Right cardiac atrium (tissue), 5 donors: ENCODE measurements around the gene CRYBG1. TPM values are rescaled to one million over a fixed set of nuclear protein-coding genes. Genes with fewer than 3 reads are reported as not detected.

ENCODE experiments used
- ATAC-seq, 2 donors: fragments of 200-7000 bp; cut with Tn5 transposase; one replicate each; pipeline versions ENCODE4 v1.8.0 to v1.9.1; 2020; ENCODE audit warnings: moderate library complexity in 2 of 2, mild to moderate bottlenecking in 1 of 2
- DNase-seq, 3 donors: peaks; one replicate each; pipeline ENCODE4 v3.0.0-alpha.2; 2020
- H3K27ac ChIP-seq: one replicate; pipeline ENCODE4 v1.5.1; 2013; ENCODE audit warnings: mild to moderate bottlenecking, low read length, control low read depth, moderate library complexity
- H3K27me3 ChIP-seq: one replicate; pipeline ENCODE4 v1.6.1; 2013; ENCODE audit not compliant: control insufficient read depth, insufficient read depth
- H3K4me1 ChIP-seq: one replicate; pipeline ENCODE4 v1.6.1; 2013; ENCODE audit warnings: low read length; ENCODE audit not compliant: control insufficient read depth, insufficient read depth
- H3K4me3 ChIP-seq: one replicate; pipeline ENCODE4 v1.5.1; 2013; ENCODE audit warnings: low read length, control low read depth
- H3K9me3 ChIP-seq: one replicate; pipeline ENCODE4 v1.6.1; 2013; ENCODE audit warnings: low read length; ENCODE audit not compliant: control insufficient read depth
- WGBS: extraction: QIAGEN DNeasy Blood & Tissue Kit; methylation state at CpG from one replicate; pipeline ENCODE4 v1.1.7; 2013; 5-methylcytosine and 5-hydroxymethylcytosine counted together
- intact Hi-C, 4 donors: fragments of 100-400 bp; cut with DNase I; formaldehyde crosslinking; loops; one replicate each; pipeline versions ENCODE4 v1.11.0 to v1.14.0; 2022 to 2023
- polyA plus RNA-seq: library from polyadenylated mRNA; stranded (reverse); fragments of 200-250 nt; gene quantifications from one replicate; pipeline ENCODE4 v1.2.3, GENCODE V29; 2013
- total RNA-seq, 4 donors: library from RNA; stranded (reverse); fragmentation: NEBNext Ultra II Directional; extraction: Animal tissue kit (Norgen Biotek cat#: 25700); gene quantifications; one replicate each; pipeline ENCODE4 v1.2.1, GENCODE V29; 2021
- donor health status: healthy with polysubstance abuse.
- donor health status: DM: no; HTN: yes; CAD: no.
- donor health status: DM: no; HTN: no; CAD: no.
- donor health status: DM: no; HTN: yes; CAD: no; lungs with severe emphysema.
- donor health status: DM: yes; HTN: yes; CAD: no.

CRYBG1 gene
- total and polyA plus RNA-seq, 5 donors: 0.38 to 1.6 (median 0.94) TPM

DNA sequence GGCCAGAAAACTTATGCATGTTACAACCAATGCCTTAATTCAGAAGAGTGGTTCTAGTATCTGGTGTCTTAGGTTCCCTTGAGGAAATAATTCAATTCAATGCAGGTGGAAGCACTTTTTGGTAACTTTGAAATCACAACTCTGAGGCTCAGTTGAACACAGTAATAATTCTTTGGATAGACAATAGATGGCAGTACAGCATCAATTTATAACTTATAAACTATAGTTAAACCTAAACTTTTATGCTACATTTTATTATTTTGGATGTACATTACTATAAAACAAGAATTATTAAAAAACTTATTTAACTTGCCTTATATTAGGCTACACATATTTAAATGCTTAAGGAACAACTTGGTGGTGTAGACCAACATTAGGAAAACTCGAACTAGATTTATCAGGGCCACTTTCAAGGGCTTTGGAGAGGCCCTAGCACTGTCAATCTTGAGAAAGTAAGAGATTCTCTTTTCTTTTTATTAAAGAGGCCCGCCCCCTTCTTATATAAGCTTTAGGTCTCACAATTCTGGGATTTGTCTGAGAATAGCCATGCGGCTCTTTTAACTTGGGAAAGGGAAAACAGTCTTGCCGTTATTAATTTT lies 85.9 kb downstream of the CRYBG1 start:
- no peak overlapping the region for H3K4me3 ChIP-seq

GRCh38 chr6:106446983-106447382 lies 86.5 kb downstream of the CRYBG1 start:
- ATAC-seq: no peak
- DNase-seq: no peak
- 49% methylated on average over 2 of the region's 2 CpGs for WGBS
- no peaks in the 10 kb centered on the region for H3K4me1 ChIP-seq
- no peak overlapping the region for H3K27ac ChIP-seq
- H3K27me3 ChIP-seq: no peaks in the 10 kb centered on the region
- intact Hi-C loops: loop anchor here (5.0 to 10.0 kb wide), 2 partner anchors 120 to 528 kb away; partner anchors contain the start of gene CD24 (in 2 of the 4)
- no peaks in the 10 kb centered on the region for H3K9me3 ChIP-seq
- H3K4me3 ChIP-seq: no peak overlapping the region

More for the DNA sequence above, 85.9 kb downstream of the CRYBG1 start:
- Histone ChIP-seq H3K9me3 (no peaks in the 10 kb centered on the region), H3K27me3 (no peaks in the 10 kb centered on the region), H3K4me1 (no peaks in the 10 kb centered on the region), H3K27ac (no peak overlapping the region)
- intact Hi-C loops: loop anchor here (5.0 to 10.0 kb wide), 2 partner anchors 121 to 528 kb away; partner anchors contain the start of gene CD24 (in 2 of the 4)
- DNase-seq (no peak), ATAC-seq (no peak)
- 38% methylated on average over 4 of the region's 4 CpGs for WGBS

- Histone ChIP-seq H3K27me3 (no peaks in the 10 kb centered on the region), H3K9me3 (no peaks in the 10 kb centered on the region), H3K4me3 (no peak overlapping the region), H3K27ac (no peak overlapping the region), H3K4me1 (no peaks in the 10 kb centered on the region)
- ATAC-seq: peak; percentile 67 to 71
- DNase-seq: peak; percentile 12 to 54 (median 43)
- intact Hi-C loops: loop anchor here (5.0 to 10.0 kb wide), 2 partner anchors 119 to 527 kb away; partner anchors contain the start of gene CD24 (in 2 of the 4)
- 52% methylated on average over 6 of the region's 6 CpGs for WGBS
Measured at GRCh38 chr6:106448000-106448426, 87.5 kb downstream of the CRYBG1 start.

DNA sequence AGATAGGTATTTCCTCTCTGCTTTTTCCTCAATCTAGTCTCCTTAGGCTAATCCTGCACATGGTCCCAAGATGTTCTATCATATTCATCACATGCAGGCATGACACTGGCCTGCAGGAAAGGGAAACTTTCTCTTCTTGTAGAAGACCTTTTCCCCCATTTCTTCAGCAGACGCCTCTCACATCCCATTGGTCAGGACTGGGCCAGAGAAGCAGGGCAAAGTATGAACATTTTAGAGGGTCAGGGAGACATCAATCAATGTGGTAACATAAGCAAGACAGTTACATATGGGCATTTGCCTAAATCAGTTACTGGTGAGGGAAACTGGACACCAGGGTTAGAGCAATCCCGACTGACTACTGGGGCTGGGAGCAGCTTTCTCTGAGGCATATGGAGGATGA lies 90.1 kb downstream of the CRYBG1 start:
- ATAC-seq (no peak), DNase-seq (no peak)
- Histone ChIP-seq H3K4me3 (no peak overlapping the region), H3K4me1 (no peaks in the 10 kb centered on the region), H3K9me3 (no peaks in the 10 kb centered on the region), H3K27me3 (no peaks in the 10 kb centered on the region), H3K27ac (no peak overlapping the region)
- intact Hi-C loops: no loop called here
- WGBS: 64% methylated on average over 2 of the region's 2 CpGs

- Histone ChIP-seq H3K27ac (no peak overlapping the region), H3K9me3 (no peaks in the 10 kb centered on the region), H3K27me3 (no peaks in the 10 kb centered on the region), H3K4me3 (no peak overlapping the region), H3K4me1 (no peaks in the 10 kb centered on the region)
- DNase-seq: no peak
- 44% methylated on average over 7 of the region's 7 CpGs for WGBS
- intact Hi-C loops: no loop called here
- ATAC-seq: no peak
Measured at GRCh38 chr6:106451439-106451838, 90.9 kb downstream of the CRYBG1 start.

- Histone ChIP-seq H3K4me3 (no peak overlapping the region), H3K27ac (no peak overlapping the region), H3K9me3 (no peaks in the 10 kb centered on the region), H3K27me3 (no peaks in the 10 kb centered on the region), H3K4me1 (no peaks in the 10 kb centered on the region)
- WGBS: 94% methylated on average over 1 of the region's 1 CpG
- intact Hi-C loops: no loop called here
- DNase-seq (no peak), ATAC-seq (no peak)
Measured at GRCh38 chr6:106452628-106453027, 92.1 kb downstream of the CRYBG1 start.

GRCh38 chr6:106453756-106454367 lies 93.3 kb downstream of the CRYBG1 start:
- H3K4me3 ChIP-seq: no peak overlapping the region
- no peaks in the 10 kb centered on the region for H3K9me3 ChIP-seq
- no peaks in the 10 kb centered on the region for H3K4me1 ChIP-seq
- no peak overlapping the region for H3K27ac ChIP-seq
- intact Hi-C loops: no loop called here
- ATAC-seq: no peak
- DNase-seq: no peak
- no peaks in the 10 kb centered on the region for H3K27me3 ChIP-seq
- WGBS: 66% methylated on average over 6 of the region's 6 CpGs

- Histone ChIP-seq H3K4me1 (no peaks in the 10 kb centered on the region), H3K4me3 (no peak overlapping the region), H3K27me3 (no peaks in the 10 kb centered on the region), H3K27ac (no peak overlapping the region), H3K9me3 (no peaks in the 10 kb centered on the region)
- no peak for DNase-seq
- WGBS: 79% methylated on average over 1 of the region's 1 CpG
- no peak for ATAC-seq
- intact Hi-C loops: no loop called here
Measured at GRCh38 chr6:106456756-106457155, 96.2 kb downstream of the CRYBG1 start.

- Histone ChIP-seq H3K4me3 (no peak overlapping the region), H3K9me3 (no peaks in the 10 kb centered on the region), H3K4me1 (no peaks in the 10 kb centered on the region), H3K27me3 (no peaks in the 10 kb centered on the region), H3K27ac (no peak overlapping the region)
- intact Hi-C loops: no loop called here
- ATAC-seq (no peak), DNase-seq (no peak)
- 71% methylated on average over 7 of the region's 7 CpGs for WGBS
Measured at GRCh38 chr6:106458021-106458986, 97.8 kb downstream of the CRYBG1 start.

- Histone ChIP-seq H3K27me3 (no peaks in the 10 kb centered on the region), H3K9me3 (no peaks in the 10 kb centered on the region), H3K4me3 (no peak overlapping the region), H3K27ac (no peak overlapping the region), H3K4me1 (no peaks in the 10 kb centered on the region)
- intact Hi-C loops: no loop called here
- DNase-seq: no peak
- ATAC-seq: no peak
- 66% methylated on average over 2 of the region's 2 CpGs for WGBS
Measured at GRCh38 chr6:106460481-106460880, 100.0 kb downstream of the CRYBG1 start.

DNA sequence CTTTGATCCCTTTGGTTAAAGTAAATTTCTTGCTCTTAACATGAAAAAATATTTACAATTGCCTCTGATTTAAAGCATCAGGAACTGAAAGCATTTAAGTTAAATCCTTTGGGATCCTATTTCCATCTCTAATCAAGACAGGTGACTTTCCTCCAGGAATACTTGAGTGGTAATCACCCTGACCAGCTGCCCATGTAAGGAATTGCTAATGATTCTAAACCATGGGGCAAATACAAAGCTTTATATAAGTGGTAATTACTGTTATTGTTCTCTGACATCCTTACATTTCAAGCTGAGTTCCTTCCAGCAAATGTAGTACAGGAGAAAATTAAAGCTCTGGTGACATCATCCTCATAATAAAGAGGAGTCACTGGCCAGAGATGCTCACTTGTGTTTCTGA lies 100.6 kb downstream of the CRYBG1 start:
- intact Hi-C loops: no loop called here
- no peaks in the 10 kb centered on the region for H3K4me1 ChIP-seq
- H3K4me3 ChIP-seq: no peak overlapping the region
- DNase-seq (no peak), ATAC-seq (no peak)
- no peaks in the 10 kb centered on the region for H3K27me3 ChIP-seq
- H3K9me3 ChIP-seq: no peaks in the 10 kb centered on the region
- H3K27ac ChIP-seq: no peak overlapping the region
